GM10847 (cell line): ENCODE results near the gene CD7.

Source experiments
- POLR2A ChIP-seq: IDR thresholded peaks from 2 replicates; pipeline ENCODE4 v1.6.1; 2011; ENCODE audit not compliant: insufficient read length; ENCODE audit errors: extremely low read depth

Gene CD7

DNA sequence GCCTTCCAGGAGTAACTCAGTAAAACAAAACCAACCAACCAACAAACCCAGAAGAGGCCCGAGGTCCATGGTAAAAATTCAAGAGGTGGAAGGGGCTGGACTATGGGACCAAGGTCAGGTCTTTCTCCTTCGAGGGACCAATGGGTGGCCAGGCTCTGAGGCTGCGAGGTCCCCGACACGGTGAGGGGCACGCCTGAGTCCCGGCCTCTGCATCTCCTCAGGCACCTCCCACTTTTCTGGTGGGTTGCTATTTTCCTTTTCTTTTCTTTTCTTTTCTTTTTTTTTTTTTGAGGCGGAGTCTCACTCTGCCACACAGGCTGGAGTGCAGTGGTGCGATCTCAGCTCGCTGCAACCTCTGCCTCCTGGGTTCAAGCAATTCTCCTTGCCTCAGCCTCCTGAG, 18.0 kb downstream of the CD7 start:
- no peak for TF ChIP-seq POLR2A

DNA sequence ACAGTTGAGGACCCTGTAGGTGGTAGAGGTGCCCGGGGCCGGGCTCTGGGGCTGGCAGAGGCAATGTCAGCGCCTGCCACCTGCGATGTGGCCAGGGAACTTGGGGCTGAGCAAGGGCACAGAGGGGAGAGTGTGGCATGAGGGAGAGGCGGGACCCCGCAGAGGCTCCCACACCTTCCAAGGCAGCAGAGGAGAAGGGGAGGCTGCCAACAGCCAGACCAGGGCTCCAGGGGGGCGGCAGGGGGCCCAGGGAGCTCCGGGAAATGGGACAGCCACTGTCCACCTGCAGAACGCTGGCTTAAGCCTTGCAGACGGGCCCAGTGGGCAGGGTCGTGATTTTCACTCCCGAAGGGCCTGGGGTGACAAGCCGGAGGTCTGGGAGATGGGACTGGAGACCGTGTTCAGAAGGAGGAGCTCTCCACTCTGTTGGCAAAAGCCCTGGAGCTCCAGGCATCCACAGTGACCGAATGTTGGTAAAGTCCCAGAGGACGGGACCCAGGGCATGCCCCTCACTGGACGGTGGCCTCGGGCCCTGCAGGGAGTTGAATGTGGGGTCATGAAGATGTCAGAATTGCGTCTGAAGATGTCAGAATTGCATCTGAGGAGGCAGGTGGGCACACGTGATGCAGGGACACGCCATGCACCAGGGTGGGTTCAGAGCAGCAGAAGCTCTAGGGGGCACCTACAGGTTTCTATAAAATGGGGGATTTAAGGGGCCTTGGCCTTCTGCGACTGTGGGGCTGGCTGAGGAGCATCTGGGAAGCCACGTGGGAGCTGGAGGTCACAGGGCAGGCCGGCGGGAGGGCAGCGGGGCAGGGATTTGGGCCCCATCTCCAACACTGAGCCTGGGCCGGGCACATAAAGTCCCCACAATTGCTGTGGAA, 18.6 kb downstream of the CD7 start:
- TF ChIP-seq POLR2A, result no peak

DNA sequence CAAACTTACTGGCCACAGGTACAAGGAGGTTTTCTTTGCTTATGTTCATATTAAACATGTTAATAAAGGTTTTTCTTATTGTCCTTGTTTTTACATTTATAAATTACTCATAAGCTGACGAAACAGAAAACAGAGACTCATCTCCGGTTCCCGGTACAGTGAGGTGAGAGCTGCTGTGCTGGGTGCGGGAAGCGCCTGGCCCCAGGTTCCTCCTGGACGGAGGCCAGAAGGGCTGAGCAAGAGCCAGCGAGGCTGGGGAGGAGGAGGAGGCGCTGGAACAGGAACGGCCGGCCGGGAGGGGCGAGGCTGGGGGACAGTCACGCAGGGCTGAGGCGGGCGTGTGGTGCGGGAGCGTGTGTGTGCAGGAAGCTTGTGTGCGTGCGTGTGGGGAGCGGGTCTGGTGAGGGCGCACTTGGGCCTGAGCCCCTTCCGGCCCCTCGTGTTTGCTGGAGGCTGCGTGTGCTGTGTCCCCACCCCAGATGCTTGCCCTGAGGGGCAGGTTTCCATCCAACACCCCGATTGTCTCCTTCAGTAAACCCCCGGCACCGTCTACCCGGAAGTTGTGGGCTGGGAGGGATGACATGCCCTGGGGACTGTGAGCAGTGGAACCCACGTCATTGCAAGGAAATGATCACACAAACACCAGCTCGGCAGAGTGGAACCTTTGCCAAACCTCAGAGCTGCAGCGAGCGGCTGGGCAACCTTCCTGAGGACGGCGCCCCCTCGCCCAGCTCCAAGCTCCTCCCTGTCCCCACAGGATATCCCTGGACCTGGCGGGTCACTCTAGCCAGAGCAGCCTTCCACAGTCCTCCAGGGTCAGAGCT, 19.5 kb downstream of the CD7 start:
- peak; percentile 58 for TF ChIP-seq POLR2A

DNA sequence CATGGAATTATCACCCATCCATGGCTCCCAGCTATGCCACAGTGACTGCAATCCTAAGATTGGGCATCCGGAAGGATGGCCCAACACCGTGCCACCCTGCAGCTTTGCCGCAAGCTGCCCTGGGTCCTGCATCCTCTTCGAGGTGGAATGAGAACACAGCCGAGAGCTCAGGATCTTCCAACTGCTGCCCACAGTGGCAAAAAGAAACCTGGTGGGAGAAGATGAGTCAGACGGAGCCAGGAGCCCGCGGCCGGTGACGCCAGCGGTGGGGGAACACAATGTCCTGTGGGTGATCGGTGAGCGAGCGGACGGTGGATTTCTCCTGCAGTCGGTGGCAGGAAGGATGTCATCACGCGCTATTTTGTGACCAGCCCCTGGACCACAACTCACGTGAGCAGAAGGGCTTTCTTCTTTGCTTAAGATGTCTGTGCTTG, 20.1 kb downstream of the CD7 start:
- no peak for TF ChIP-seq POLR2A

DNA sequence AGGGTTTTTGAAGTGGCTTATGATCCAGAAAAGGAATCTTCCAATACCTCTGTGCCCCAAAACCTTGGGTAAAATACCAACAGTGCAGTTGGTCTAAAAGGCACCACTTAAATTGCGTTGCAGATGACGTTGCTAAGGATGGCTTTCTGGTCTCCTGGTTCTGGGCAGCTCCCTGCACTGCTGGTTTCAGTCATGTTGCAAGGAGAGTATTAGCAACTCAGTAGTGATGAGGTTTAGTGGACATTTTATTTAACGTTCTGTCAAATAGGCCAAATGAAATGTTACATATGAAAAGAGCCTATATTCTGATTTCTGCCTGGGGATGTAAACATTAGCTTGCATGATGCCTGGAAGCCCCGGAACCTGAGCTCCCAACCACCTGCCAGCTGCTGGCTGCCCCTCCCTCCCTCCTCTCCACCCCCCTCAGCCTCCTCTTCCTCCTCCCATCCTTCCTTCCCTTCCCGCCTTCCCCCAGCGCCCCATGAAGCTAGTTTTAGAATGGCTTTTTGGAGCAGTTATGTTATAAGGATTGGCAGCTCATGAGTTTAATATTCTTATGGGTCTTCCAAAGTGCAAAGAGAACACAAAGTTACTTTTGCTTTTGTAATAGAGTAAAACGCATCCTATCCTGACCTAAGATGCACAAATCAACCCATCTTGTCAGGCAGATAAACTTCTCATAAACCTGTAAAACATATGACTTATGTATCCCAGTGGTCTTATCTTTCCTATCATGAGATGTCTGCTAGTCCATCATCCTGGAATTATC, 20.7 kb downstream of the CD7 start:
- TF ChIP-seq POLR2A, result no peak

DNA sequence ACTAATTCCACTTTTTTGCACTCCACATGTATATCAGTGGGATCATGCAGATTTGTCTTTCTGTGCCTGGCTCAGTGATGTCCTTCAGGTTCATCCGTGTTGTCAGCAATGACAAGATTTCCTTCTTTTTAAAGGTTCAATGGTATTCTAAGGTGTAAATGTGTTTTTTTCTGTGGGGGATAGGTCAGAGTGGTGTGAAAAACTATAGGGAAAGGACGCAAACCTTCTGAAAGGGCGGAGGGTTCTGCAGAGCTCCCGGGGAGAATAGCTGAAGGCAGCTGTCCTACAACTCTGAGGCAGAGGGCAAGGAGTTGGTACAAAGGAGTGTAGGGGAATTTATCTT, 22.0 kb downstream of the CD7 start:
- no peak for TF ChIP-seq POLR2A

DNA sequence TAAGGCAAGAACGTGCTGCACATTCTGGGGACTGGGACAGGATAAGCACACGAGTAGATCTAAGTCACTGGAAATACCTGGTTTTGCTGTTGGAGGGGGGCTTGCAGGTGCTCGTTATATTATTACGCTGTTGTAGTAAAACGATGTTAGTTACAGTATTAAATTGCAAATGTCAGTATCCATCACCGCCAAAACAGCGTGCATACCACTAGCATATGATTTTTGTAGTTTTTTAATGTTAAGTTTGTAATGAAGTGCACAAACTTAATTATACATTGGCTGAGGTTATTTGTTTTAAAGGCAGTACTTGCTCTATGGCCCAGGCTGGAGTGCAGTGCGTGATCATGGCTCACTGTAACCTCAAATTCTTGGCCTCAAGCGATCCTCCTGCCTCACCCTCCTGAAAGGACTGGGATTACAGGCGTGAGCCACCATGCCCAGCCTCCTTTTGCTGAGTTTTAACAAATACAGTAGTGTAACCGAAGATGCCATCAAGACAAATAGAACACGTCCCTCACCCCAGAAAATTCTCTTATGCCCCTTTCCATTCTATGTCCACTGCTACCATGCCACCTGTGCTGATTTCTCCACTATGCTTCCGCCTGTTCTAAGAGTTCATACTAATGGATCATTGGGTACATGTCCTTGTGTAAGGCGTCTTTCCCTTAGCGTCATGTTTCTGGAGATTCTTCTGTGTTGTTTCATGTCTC, 23.2 kb downstream of the CD7 start:
- TF ChIP-seq POLR2A, result no peak

DNA sequence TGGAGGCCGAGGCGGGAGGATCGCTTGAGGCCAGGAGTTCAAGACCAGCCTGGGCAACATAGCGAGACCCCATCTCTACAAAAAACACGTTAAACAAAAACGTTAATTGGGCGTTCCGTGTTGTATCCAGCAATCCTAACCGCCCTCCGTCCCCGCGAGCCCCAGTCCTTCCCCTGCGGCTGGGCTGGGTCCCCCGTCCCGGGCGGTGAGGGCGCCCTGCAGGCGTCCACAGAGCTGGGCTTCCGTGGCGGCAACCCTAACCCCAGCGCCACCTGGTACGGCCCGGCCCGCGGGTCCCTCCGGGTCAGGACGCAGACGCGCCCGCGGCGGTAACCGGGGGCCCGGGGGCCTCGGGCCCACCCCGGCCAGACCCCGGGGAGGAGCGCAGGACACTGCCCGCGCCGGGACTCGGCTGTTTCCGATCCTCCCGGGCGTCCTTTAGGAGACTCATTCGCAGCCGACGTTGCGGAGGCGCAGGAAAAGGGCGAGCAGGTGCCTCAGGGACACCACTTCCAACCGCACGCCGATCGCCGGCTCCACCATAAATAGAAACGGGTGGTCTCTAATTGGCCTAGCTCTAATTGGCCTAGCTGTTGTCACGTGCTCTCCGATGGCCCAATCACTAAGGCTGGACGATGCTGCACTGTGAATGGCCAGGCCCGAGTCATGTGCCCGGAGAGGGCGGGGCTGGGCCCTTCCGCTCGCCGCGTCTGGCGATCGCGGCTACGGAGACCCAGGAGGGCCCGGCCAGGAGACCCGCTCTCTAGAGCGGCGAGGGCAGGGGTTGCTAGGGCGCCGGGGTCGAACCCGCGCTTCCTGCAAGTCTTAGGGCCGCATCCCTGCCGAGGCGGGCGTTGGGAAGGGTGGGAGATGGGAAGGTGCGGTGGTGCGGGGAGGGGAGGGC, 24.9 kb downstream of the CD7 start:
- peak; percentile 91 for TF ChIP-seq POLR2A

DNA sequence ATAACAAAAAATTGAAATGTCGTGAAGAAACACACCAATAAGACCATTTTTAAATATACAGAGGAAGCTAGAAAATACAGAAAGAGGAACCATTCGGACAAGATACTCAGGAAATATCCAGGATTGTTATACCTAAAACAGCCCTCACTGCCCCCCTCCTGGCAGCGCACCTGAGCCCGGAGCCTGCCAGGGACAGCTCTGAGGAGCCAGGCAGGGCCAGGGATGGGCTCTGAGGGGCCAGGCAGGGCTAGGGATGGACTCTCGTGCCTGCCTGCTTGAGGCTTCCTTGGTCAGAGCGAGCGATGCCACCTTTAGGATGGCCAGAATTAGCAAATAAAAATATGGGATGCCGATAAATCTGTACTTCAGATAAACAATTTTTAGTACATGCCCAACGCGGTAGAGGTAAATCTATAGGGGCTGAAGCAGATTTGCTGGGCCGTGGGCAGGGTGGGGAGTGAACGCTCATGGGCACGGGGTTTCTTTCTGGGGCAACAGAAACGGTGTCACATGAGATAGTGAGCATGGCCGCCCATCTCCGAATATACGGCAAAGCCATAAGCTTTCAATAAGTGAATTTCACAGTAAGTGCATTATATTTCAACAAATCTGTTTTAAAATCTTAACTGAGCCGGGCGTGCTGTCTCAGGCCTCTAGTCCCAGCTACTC, 25.7 kb downstream of the CD7 start:
- no peak for TF ChIP-seq POLR2A

DNA sequence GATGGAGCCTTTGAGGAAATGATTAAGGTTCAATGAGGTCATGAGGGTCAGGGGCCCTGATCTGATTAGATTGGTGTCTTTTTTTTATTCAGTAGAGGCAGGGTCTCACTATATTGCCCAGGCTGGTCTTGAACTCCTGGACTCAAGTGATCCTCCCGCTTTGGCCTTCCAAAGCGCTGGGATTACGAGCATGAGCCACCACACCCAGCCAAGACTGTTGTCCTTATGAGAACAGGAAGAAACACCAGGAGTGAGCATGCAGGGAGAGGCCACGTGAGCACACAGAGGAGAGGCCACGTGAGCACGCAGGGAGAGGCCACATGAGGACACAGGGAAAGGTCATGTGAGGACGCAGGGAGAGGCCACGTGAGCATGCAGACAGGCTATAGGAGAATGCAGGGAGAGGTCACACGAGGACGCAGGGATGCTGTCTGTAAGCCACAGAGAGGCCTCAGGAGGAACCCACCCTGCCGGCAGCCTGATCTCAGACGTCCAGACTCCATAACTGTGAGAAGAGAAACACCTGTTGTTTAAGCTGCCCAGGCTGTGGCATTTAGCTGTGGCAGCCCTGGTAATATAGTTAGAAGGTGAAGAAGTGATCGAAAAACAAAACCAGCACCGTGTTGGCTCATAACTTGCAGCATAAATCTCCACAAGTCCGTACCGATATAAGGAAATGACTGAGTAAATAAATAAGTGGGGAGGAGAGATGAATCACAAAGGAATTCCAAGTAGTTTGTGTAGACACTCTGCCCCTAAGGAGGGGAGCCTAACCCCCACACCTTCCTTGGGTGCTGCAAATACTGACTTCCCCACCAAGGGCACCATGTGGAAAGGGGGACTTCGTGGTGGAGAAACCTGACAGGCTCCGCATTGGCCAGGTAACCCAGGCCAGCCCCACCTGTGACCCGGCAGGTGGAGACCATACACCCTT, 29.3 kb downstream of the CD7 start:
- TF ChIP-seq POLR2A, result no peak

DNA sequence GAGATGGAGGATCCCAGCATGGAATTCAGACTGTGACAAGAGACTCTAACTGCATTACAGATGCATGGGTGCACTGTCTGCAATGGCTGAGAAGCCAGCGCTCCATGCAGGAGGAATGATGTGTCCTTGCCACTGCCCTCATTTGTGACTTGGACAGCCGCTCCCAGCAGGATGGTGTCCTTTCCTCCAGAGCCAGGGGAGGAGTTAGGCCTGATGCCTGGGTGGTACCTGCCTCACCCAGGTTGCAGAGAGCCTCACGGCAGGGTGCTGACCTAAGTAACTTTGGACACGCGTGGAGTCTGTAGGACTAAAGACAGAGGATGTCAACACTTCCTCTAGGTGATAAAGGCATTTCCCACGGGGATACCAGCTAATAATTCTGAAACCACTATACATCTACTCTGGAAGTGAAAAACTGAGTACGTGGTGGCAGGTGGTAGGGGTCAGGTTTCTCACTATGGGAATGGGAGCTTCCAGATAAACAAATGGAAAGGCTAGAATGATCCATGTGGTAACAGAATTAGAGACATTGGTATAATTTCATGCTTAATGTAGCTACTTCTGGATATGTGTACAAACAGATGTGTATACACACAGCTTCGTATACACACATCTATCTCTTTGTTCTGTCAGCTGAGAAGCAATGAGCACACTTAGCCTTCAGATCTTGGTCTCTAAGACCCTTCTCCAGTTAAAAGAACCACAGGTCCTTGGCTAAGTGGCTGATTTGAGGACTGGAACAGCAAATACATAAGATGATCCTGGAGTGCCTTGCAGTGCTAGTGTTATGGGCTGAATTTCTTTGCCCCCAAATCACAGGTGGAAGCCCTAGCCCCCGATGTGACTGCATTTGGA, 30.2 kb downstream of the CD7 start:
- no peak for TF ChIP-seq POLR2A
